Measurements from ENCODE around the gene MPRIP.

MPRIP gene

DNA sequence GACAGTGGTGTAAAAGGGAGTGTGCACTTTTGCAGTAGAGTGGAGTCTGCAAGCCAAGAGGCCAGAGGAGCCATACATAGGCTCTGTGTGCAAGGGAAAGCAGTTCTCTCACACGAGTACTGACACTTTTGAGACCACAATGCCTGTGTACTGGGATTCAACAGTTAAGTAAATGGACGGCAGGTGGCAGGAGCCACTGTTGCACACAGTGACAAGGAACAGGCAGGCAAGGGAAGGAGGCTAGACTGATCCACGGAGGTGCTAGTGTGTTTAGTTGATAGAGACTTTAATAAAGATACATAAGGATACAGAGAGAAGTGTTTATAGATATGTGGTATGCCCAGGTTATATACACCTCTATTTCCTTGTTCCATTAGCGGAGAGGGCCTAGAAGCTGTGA is 67.0 kb downstream of the MPRIP start:
- DNase-seq (ENCODE audit: low spot score): no peak

DNA sequence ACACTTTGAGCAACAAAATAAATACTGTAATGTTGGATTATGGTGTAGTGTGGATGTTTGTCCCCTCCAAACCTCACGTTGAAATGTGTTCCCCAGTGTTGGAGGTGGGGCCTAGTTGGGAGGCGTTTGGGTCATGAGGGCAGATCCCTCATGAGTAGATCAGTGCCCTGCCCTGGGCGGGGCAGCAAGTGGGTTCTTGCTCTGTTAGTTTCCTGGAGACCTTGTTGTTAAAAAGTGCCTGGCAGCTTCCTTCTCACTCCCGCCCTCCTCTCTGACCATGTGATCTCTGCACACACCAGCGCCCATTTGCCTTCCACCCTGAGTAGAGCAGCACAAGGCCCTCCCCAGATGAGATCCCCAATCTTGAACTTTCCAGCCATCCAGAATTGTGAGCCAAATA is 67.7 kb downstream of the MPRIP start:
- DNase-seq (ENCODE audit: low spot score): no peak

DNA sequence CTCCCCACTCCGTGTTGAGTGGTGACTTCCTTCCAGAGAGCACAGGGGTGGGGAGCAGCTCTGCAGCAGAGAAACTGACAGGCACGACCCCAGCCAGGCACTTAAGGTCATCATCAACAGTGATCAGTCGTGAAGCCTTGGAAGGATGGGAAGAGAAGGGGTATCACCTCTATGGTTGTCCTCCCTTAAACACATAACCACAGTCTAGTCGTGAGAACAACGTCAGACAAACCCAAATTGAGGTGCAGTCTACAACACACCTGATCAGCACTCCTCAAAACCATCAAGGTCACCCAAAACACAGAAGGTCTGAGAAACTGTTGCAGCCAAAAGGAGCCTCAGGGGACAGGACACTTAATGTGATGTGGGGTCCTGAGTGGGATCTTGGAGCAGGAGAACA is 68.3 kb downstream of the MPRIP start:
- DNase-seq (ENCODE audit: low spot score): no peak

DNA sequence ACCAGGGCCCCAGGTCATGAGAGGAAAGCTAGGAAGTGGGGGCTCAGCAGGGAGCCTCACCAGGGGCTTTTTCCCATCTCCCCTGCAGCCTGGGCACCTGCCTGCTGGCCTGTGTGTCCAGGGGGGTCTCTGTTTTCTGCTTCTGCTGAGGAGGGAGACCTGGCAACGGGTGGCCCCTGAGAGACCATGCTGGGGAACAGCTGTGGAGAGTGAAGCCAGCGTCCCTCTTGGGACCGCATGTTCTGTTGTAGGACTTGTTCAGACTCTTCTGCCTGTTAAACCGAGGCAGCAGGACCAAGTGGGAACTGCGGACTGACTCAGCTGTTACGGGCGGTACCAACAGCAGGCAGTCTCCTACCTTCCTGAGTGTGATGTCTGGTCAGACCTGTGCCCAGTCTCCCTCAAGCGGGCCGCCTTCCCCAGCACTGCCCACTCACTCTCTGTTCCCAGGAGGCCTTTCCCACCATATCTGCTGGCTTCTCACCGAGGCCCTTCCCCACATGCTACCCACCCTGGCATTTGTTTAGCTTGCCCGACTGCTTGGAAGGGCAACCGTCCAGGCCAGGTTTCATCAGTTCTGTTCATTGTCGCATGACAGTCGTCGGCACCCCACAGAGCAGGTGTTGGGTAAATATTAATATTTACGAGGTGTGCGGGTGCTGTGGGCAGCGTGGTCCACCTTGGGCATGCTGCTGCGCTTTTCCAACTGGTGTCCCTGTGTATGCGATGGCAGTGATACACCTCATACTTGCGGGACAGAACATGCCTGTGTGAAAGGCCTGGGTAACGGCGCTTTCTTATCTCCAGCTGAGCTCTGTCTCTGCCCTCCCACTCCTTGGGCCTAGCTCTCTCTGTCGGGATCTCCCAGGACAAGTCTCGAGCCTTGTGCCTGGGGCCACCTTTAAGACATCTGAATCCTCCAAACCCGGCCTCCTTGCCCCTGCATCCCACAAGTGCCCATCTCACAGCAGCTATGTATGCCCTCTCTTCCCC is 69.4 kb downstream of the MPRIP start:
- no peak for DNase-seq (ENCODE audit: low spot score)

DNA sequence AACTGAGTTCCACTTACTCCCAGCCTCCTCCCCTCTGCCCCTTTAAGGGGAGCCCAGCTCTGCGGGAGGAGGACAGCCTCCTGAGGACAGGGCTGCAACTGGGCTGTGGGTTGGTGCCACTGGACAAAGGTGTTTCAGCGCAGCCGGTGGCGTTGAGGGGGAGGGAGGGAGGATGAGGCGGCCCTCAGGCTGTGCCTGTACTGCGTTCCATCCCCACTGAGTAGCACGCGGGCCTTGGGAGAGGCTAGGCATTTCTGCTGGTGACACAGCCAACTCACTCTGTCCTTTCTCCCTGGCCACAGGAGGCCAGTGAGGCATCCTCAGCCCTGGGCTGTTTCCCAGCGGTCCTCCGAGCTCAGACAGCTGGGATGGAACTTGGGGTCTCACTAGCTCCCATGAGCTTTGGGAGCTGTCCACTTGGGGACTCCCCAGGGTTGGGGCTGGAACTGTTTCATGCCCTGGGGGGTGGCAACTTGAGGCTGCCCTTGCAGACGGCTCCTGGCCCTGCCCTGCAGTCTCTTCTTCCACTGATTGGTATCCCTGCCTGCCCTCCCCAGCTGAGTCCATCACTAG is 70.5 kb downstream of the MPRIP start:
- no peak for DNase-seq (ENCODE audit: low spot score)

DNA sequence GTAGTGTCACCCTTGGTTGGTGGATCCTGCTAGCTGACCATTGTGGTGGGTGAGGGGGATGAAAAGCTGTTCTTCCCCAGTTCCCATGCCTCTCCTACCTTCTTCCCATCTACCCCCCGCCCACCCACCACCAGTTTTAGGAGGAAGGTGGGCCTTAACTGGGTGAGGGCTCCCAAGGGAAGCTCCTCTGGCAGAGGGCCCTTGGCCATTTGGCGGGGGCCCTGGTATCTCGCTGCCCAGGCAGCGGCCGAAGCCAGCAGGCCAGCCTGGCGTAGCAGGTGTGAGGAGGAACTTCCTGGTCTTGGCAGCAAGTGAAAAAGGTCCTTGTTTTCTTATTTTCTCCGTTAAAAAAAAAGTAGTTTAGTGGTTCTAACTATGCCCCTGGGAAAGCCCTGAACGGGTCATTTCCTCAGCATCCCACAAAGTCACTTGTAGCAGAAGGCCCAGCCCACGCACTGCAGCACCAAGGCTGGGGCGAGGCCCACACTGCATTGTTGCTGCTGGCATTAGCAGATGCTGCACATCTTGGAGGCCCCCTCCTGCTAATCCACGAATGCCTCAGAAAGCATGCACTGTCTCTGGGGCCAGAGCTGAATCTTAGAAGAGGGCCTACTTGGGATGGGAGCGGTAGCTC is 72.5 kb downstream of the MPRIP start:
- no peak for DNase-seq (ENCODE audit: low spot score)

DNA sequence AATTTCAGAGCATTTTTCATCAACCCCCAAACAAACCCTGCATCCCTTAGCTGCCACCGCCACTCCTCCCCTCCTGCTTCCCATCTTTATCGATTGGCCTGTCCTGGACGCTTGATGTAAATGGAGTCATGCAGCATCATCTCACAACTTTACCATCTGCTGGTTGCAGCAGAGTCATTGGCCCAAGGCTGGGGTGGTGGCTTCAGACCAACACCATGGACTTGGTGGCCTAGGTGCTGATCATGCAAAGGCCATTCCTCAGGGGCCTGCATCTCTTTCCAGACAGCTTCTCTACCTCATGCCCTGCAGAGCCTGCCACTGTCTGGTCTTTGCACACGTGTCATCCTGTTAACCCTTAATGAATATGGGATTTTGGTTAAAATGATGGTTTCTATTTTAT is 73.4 kb downstream of the MPRIP start:
- no peak for DNase-seq (ENCODE audit: low spot score)

DNA sequence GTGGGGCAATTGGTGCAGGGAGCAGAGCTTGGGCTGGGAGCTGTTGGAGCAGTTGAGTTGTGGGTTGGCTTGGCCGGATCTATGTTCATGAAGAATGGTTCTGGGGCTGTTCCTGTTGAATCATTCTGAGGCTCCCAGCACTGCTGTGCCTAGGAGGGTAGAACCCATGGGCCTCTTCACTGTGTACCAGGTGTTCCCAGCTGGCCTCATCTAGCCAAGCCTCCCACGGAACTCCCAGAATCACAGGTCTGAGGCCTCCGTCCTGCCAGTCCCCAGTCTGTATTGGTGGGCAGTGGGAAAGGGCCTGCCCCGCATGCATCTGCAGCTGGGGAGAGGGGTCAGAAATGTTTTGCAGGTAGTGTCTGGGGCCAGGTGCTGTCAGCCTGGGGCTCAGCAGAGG is 74.1 kb downstream of the MPRIP start:
- DNase-seq (ENCODE audit: low spot score): no peak

DNA sequence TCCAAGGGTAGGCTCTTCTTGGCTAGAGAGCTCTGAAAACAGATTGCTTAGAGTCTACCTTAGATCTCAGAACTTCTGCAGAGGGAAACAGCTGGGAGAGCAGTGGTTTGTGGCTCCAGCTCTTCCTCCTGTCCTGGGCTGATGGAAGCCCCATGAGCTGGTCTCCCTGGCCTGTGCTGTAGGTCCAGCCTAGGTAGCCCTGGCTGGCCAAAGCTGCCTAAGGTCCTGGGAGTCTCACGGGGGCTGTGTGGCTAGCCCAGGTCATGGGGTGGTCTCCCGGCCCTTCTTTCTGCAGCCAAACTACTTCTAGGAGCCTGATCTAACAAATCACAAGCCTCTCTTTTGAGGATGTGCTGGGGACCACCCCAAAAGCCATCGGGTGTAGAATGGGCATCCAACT is 75.7 kb downstream of the MPRIP start:
- no peak for DNase-seq (ENCODE audit: low spot score)

DNA sequence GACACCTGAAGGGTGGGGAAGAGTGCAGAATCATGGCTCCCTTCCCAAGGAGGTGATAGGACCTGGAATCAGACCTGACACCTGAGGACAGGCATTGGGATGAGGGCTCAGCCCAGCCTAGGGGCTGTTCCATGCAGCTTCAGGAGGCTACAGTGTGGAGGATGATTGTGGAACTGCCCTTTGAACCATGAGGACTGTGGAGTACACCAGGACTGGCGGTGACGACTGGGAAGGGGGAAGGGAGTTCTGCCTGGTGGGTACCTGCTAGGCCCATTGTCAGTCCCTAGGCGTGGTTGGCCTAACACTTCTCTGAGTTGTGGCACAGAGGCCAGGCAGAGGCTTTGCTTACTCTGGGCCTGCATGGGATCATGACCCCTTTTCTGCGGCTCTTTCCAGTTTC is 76.1 kb downstream of the MPRIP start:
- DNase-seq (ENCODE audit: low spot score): no peak

DNA sequence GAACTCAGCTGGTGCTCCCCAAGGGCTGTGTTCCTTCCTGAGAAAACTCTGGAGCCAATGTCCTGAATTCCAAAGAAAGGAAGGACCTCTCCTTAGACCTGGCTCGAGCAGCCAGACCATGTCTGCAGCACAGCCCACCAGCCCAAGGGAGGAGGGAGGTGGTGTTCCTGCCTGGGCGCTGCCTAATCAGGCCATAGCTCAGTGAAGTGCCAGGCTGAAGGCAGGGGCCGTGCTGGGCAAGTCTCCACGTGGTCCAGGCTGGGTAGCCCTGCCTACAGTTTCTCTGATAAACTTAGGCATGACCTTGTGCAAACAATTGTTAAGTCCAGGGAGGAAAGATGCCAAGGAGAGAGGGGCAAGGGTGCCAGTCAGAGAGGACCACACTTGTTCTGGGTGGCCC is 76.8 kb downstream of the MPRIP start:
- DNase-seq (ENCODE audit: low spot score): no peak

DNA sequence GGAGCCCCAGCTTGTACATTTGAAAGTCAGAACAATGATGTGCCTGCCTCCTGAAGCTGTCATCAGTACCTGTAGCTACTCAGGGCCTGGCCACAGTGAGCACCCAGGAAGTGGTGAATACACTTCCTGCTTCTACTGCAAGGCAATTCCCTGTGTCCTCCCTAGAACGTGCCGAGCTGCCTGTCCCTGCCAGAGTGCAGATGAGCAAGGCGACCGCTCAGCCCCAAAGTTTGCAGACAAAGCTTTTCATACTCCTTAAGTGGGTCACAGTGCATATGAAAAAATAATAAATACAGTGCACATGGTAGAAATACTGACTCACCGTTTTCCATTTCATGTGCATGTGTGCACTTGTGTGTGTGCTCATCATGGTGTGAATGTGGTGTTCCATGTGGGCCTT is 77.3 kb downstream of the MPRIP start:
- no peak for DNase-seq (ENCODE audit: low spot score)

DNA sequence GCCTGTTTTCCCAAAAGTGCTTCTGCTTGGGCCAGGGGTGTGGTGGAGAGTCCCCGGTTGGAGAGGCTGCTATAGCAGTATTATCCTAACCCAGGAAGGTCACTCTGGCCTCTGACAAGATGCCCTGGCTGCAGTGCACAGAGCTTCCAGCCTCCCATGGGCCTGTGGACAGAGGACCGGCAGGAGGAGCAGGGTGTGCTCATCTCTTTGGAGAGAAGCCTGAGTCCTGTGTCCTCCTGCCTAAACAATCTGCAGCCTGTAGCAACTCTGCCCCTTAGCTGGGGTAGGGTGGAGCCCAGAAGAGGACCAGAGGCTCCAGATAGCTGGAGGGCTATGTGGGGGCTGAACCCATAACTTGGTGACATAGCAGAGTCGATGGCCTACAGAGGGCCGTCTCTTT is 78.0 kb downstream of the MPRIP start:
- DNase-seq (ENCODE audit: low spot score): no peak

DNA sequence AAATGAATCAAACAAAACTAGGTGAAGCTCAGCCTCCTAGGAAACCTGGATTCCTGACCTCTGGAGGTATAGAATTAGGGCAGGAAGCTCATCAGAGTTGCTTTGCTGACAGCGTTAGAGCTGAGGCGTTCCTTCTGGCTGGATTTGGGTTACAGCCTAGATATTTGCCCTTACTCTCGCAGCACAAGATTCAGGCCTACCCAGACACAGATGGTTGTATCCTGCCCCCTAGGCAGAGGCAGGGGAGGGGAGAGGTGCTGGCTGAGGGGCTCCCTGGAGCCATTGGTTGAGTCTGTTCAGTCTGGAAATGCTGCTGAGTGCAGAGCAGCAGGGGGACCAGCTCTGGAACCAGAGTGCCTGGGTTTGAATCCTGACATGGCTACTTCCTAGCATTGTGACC is 78.4 kb downstream of the MPRIP start:
- DNase-seq (ENCODE audit: low spot score): no peak

DNA sequence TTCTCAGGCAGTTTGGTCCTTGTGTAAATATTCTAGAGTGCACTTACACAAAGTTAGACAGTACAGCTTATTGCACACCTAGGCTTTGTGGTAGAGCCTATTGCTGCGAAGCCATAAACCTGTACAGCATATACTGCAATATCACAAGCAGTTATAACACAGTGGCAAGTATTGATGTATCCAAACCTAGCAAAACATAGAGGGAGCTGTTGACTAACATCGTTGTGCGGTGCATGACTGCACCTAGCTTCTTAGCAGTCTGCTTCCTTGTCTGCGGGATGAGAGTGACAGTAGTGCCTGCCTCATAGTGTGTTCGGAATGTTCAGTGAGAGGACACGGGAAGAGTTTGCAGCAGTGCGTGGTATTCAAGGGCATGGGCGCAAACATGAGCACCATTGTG is 78.9 kb downstream of the MPRIP start:
- no peak for DNase-seq (ENCODE audit: low spot score)

DNA sequence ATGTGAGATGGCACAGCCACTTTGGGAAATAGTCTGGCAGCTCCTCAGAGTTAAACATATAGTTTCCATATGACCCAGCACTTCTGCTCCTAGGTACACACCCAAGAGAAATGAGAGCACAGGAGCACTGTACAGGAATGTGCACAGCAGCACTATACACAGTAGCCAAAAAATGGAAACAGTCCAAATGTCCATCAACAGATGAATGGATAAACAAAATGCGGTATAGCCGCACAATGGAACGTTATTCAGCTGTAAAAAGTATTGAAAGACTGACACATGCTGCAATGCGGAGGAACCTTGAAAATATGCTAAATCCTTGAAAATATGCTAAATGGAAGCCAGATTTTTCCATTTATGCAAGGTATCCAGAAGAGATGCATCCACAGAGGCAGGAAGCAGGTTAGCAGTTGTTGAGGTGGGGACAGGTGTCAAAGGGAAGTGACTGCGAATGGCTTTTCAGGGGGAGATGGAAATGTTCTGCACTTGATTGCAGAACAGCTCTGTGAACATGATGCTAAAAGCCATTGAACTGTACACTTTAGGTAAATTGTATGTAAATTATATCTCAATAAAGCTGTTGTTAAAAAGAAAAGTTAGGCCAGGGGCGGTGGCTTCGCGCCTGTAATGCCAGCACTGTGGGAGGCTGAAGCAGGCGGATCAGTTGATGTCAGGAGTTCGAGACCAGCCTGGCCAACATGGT is 80.7 kb downstream of the MPRIP start:
- no peak for DNase-seq (ENCODE audit: low spot score)

DNA sequence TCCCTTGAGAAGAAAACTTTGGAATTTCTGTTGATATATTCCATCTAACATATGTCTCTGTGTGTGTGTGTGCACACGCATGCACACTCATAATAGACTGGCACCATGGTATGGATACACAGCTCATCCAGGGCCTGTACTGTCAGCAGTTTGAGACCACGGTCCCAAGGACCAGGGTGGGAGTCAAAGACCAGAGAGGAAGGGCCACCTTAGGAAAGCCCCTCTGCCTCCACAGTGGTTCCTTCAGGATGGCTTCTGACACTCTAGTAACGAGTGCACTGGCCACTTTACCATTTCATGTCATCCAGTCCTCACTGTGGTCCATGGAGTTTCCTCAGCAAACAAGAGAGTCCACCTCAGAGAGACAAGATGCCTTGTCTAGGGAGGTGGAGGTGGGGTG is 82.1 kb downstream of the MPRIP start:
- no peak for DNase-seq (ENCODE audit: low spot score)

DNA sequence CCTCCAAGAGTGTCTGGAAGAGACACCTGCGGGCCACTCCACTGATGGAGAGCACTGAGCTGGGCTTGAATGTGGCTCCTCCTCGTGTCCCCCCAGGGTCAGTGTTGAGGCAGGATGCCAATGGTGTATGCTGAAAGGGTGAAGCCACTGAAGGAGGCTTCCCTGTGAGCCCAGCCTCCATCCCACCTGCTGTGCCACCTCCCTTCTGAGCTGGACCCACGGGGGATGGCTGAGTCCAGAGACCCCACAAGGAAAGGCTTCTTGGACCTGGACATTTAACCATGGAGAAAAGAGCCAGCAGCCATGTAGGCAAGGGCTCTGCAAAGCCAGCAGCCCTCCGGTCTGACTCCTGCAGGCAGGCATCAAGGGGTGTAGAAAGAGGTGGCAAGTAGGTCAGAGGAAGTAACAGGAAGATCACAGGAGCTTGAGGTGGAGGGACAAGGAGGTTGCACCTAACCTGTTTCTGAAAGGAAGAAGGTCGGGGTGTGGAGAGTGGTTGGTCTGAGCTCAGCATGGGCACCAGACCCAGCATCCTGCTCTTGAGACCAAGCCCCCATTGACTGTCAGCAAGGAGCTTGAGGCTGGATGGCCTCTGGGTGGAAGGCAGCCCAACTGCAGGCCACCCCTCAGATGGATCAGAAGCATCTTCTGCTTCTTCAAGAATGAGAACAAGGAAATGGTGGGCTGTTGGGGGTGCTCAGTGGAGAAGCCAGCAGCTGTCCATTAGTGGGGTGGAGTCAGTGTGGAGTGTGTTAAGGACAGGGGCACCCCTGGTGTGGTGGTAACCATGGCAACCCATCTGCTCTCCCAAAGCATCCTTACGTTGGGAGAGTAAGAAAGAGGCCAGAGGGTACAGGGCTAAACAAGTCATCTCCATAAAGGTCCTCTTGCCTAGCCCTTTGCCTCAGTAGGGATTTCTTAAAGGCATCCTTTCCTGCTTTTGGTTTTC is 83.2 kb downstream of the MPRIP start:
- DNase-seq (ENCODE audit: low spot score): no peak

DNA sequence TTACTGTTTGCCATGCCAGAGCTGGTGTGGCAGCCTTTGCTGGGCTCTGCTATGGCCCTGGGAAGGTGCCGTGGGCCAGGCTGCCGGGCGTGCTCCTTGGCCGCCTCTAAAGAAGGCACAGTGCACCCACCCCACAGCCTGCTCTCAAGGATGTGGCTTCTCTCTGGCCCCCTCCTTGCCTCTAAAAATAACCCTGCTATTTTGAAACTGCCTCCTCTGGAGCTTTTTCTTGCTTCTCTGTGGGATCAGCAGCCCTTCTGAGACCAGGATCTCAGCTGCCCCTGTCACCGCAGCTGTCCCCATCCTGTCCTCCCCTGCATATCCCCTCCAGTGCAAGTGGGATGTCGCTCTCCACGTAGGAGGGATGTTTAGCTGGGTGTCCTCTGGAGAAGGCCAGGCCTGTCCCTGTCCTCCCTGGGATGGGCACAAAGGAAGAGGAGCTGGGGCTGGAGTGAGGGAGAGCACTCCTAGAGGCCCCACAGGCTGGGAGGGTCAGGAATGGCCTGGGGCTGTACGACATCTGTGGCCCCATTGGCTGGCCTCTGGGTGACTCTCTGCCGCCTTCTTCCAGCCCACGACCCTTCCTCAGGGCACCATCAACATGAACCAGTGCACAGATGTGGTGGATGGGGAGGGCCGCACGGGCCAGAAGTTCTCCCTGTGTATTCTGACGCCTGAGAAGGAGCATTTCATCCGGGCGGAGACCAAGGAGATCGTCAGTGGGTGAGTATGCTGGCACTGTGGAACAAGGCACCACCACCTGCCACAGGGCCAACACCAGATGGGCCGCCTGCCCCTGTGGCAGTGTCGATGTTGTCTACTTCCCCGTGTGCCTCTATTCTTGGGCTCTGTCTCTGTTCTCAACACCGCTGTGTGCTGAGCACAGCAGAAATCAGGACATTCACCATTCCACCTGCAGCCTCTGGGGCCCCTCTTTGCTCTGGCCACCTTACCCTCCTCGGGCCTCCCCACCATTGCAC is 84.2 kb downstream of the MPRIP start:
- no peak for DNase-seq (ENCODE audit: low spot score)

DNA sequence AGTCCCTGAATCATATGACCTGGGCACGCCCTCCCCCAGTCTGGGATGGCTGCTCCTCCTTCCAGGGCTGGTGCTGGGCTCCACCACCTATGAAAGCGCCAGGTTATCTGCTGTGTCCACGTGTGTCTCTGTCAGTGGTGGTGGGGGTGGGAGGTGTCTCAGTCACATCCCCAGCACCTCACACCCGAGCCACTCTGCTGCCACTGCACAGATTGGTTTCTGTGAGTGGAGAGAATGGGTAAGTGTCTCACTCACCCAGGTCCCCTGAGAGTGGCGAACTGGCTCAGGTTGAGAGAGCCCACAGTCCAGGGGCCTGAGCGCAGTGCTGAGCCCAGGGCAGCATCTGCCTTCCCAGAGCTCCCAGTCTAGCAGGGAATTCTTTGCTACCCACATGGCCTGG is 84.9 kb downstream of the MPRIP start:
- no peak for DNase-seq (ENCODE audit: low spot score)
